Lower lobe of right lung (tissue), 2 donors: ENCODE measurements around the gene GYPC. TPM values are rescaled to one million over a fixed set of nuclear protein-coding genes. Genes with fewer than 3 reads are reported as not detected.
"Not testable (repeated sequence)": the region's sequence is repeated elsewhere in the genome, so short reads cannot be mapped to it uniquely, and the experiment has no call there.

ENCODE experiments used
- ATAC-seq, 2 donors: fragments of 200-7000 bp; cut with Tn5 transposase; one replicate each; pipeline ENCODE4 v1.9.1; 2020 to 2022; ENCODE audit warnings: mild to moderate bottlenecking in 2 of 2, moderate library complexity in 2 of 2
- DNase-seq: peaks from one replicate; pipeline ENCODE4 v3.0.0-alpha.2; 2020
- H3K27ac ChIP-seq: fragments of 200-600 bp; one replicate; pipeline ENCODE4 v1.8.0; 2022
- H3K27me3 ChIP-seq: fragments of 200-600 bp; one replicate; pipeline ENCODE4 v1.8.0; 2022; ENCODE audit warnings: low read depth
- H3K36me3 ChIP-seq: fragments of 200-600 bp; one replicate; pipeline ENCODE4 v1.8.0; 2022; ENCODE audit warnings: mild to moderate bottlenecking
- H3K4me1 ChIP-seq: fragments of 200-600 bp; one replicate; pipeline ENCODE4 v1.8.0; 2022
- H3K4me3 ChIP-seq: fragments of 200-600 bp; one replicate; pipeline ENCODE4 v1.8.0; 2022; ENCODE audit warnings: mild to moderate bottlenecking
- H3K9me3 ChIP-seq: fragments of 200-600 bp; one replicate; pipeline ENCODE4 v1.8.0; 2022
- intact Hi-C: fragments of 100-400 bp; cut with DNase I; formaldehyde crosslinking; loops from one replicate; pipeline ENCODE4 v1.11.0; 2022
- total RNA-seq: library from RNA; stranded (reverse); fragmentation: NEBNext Ultra II Directional; extraction: Animal tissue kit (Norgen Biotek cat#: 25700); gene quantifications from one replicate; pipeline ENCODE4 v1.2.1, GENCODE V29; 2021
- TF ChIP-seq, protein P1 (sequence below): fragments of 200-600 bp; IDR thresholded peaks from one replicate; pipeline ENCODE4 v1.8.0; 2022; ENCODE audit warnings: antibody characterized with exemption, mild to moderate bottlenecking
- donor health status: DM: no; HTN: yes; CAD: no; lungs with severe emphysema.

Gene GYPC
- total RNA-seq, 1 donor from 2014 or later: 92.6 TPM

DNA sequence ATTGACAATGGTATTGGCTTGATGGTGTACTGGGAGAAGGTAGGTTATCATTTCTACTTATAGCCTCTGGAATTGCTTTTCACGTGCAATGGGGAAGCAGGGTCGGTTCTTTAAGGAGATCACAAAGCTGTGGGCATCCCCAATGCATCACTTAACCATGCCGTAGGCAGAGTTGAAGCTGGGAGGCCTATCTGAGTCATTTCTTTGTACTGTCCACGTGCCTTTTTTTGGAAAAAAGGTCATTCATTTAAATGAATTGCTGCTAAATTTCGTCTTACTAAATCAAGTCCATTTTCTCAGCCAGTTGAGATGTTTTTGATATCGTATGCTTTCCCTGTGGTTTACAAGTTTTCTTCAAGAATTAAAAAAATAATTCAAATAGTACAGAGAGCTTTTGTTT is 17.2 kb upstream of the GYPC start:
- no peak overlapping the region for H3K27ac ChIP-seq
- H3K27me3 ChIP-seq: no peaks in the 10 kb centered on the region
- H3K9me3 ChIP-seq: no peaks in the 10 kb centered on the region
- TF ChIP-seq, protein P1, sequence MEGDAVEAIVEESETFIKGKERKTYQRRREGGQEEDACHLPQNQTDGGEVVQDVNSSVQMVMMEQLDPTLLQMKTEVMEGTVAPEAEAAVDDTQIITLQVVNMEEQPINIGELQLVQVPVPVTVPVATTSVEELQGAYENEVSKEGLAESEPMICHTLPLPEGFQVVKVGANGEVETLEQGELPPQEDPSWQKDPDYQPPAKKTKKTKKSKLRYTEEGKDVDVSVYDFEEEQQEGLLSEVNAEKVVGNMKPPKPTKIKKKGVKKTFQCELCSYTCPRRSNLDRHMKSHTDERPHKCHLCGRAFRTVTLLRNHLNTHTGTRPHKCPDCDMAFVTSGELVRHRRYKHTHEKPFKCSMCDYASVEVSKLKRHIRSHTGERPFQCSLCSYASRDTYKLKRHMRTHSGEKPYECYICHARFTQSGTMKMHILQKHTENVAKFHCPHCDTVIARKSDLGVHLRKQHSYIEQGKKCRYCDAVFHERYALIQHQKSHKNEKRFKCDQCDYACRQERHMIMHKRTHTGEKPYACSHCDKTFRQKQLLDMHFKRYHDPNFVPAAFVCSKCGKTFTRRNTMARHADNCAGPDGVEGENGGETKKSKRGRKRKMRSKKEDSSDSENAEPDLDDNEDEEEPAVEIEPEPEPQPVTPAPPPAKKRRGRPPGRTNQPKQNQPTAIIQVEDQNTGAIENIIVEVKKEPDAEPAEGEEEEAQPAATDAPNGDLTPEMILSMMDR: no peak
- no peaks in the 10 kb centered on the region for H3K36me3 ChIP-seq
- intact Hi-C loops: no loop called here
- no peaks in the 10 kb centered on the region for H3K4me1 ChIP-seq
- DNase-seq (no peak), ATAC-seq (no peak)
- no peak overlapping the region for H3K4me3 ChIP-seq

DNA sequence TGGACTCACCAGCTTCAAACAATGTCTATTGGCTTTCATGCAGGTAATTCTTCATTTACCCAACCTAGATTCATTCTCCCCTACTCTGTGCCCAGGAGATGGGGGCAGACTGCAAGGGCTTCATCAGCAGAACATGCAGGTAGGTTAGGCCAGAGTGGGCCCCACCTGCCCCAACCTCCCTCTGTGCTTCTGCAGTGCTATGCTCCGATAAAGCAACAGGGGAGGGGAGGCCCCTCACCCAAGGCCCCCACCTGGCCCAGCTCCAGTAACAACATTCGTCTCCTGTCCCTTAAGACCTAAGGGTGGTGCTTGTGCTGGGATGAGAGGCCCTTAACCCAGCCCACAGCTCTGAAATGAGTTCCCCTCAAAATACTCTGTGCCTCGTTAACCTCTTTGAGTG is 16.7 kb upstream of the GYPC start:
- Histone ChIP-seq H3K9me3 (no peaks in the 10 kb centered on the region), H3K4me3 (no peak overlapping the region), H3K27me3 (no peaks in the 10 kb centered on the region), H3K4me1 (no peaks in the 10 kb centered on the region), H3K36me3 (no peaks in the 10 kb centered on the region), H3K27ac (no peak overlapping the region)
- TF ChIP-seq, protein P1: no peak
- DNase-seq (no peak), ATAC-seq (no peak)
- intact Hi-C loops: no loop called here

DNA sequence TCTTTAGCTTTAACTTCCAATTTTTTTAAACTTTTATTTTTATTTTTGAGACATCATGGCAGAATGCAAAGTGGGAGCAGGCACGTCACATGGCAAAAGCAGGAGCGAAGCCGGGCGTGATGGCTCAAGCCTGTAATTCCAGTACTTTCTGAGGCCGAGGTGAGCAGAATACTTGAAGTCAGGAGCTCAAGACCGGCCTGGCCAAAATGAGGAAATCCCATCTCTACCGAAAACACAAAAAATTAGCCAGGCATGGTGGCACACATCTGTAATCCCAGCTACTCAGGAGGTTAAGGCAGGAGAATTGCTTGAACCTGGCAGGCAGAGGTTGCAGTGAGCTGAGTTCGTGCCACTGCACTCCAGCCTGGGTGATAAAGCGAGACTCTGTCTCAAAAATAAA is 14.7 kb upstream of the GYPC start:
- H3K36me3 ChIP-seq, intact Hi-C loops, ATAC-seq, H3K27me3 ChIP-seq, DNase-seq, H3K27ac ChIP-seq, H3K4me3 ChIP-seq, H3K9me3 ChIP-seq, H3K4me1 ChIP-seq: not testable (repeated sequence)

DNA sequence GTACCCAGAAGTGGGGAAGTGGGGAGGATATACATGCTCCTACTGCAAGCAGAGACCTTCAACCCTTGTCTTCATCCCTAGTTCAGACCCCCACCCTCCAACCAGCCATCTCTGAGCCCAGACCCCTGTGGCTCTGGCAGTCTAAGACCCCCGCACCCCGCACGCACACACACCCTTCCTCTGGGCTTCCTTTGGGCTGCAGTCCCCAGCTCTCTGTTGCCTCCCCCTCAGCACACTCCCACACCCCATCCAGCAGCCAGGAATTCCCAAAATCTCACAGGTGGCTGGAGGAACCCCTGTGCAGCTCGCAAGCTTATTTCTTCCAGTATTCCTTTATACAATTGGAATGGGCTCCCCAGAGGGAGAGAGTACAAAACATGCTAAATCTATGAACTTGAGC is 13.9 kb upstream of the GYPC start:
- intact Hi-C loops: no loop called here
- no peak for ATAC-seq
- no peak overlapping the region for H3K27ac ChIP-seq
- H3K27me3 ChIP-seq: no peaks in the 10 kb centered on the region
- H3K36me3 ChIP-seq: no peaks in the 10 kb centered on the region
- DNase-seq: no peak
- TF ChIP-seq, protein P1: no peak
- H3K4me1 ChIP-seq: no peaks in the 10 kb centered on the region
- no peak overlapping the region for H3K4me3 ChIP-seq
- no peaks in the 10 kb centered on the region for H3K9me3 ChIP-seq

DNA sequence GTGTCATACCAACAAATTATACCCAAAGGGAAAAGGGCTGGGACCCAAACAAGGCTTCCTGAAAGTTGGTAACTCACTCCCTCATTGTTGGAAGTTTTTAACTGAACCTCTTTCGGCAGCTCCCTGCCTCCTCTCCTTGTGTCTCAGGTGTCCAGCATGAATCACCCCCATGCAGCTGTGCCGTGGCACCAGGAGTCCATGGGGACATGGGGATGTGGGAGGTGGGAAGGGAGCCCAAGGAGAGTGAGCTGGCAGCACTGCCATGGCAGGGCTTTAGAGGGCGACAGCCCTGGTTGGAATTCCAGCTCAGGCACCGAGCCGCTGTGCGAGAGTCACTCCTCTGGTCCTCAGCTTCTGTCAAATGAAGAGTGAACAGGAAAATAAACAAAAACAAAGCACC is 12.5 kb upstream of the GYPC start:
- Histone ChIP-seq H3K9me3 (no peaks in the 10 kb centered on the region), H3K4me1 (no peaks in the 10 kb centered on the region), H3K36me3 (no peaks in the 10 kb centered on the region), H3K27me3 (no peaks in the 10 kb centered on the region), H3K27ac (no peak overlapping the region), H3K4me3 (no peak overlapping the region)
- DNase-seq: no peak
- intact Hi-C loops: no loop called here
- TF ChIP-seq, protein P1: no peak
- ATAC-seq: no peak

DNA sequence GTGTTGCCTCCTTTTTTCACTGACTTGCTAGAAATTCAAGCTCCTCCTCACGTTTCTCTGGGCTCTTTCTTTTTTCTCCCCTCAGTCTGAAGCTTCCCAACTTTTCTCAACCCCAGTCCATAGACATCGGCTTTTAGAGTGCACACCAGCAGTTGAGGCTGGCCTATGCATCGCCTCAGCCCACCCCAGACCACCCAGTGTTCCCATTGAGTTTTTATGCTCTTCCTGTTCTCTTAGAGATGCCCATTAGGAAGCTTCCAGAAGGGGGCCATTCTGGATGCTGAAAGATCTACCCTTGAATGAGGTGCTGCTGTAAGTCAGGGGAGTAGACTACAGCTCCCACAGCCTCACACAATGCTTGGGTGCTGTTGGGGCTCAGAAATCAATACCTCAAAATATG is 12.0 kb upstream of the GYPC start:
- no peak for DNase-seq
- no peaks in the 10 kb centered on the region for H3K9me3 ChIP-seq
- H3K4me3 ChIP-seq: no peak overlapping the region
- H3K4me1 ChIP-seq: no peaks in the 10 kb centered on the region
- H3K36me3 ChIP-seq: no peaks in the 10 kb centered on the region
- no peak overlapping the region for H3K27ac ChIP-seq
- TF ChIP-seq, protein P1: no peak
- ATAC-seq: no peak
- H3K27me3 ChIP-seq: no peaks in the 10 kb centered on the region
- intact Hi-C loops: no loop called here
